Sigmoid colon (tissue), 4 donors: ENCODE results near the gene RASAL2.

ENCODE experiments used
- CTCF ChIP-seq, 4 experiments: fragments of 450-650 bp in 3 of 4; fragments of 200-600 bp in 1 of 4; IDR thresholded peaks; one replicate each; pipeline ENCODE4 v1.5.1; 2016 to 2019; ENCODE audit warnings: antibody characterized with exemption in 4 of 4, mild to moderate bottlenecking in 3 of 4, moderate library complexity in 2 of 4
- POLR2A ChIP-seq, 2 donors: fragments of 450-650 bp; IDR thresholded peaks; one replicate each; pipeline ENCODE4 v1.6.1; 2016; ENCODE audit warnings: antibody characterized with exemption in 2 of 2, mild to moderate bottlenecking in 2 of 2, moderate library complexity in 2 of 2
- POLR2AphosphoS5 ChIP-seq, 4 donors: sonication (generic); formaldehyde crosslinking; IDR thresholded peaks; one replicate each; pipeline ENCODE4 v1.6.1; 2017; ENCODE audit warnings: antibody characterized with exemption in 4 of 4

- TF ChIP-seq CTCF (IDR thresholded peaks at IDR 0.05) (no peak), POLR2A (IDR thresholded peaks at IDR 0.05) (no peak), POLR2AphosphoS5 (IDR thresholded peaks at IDR 0.05) (no peak)
Measured at GRCh38 chr1:178243890-178244289, 150.0 kb downstream of the RASAL2 start.
